HUES6 (cell line): ENCODE measurements around the gene LIMK1.
"Not testable (repeated sequence)": the region's sequence is repeated elsewhere in the genome, so short reads cannot be mapped to it uniquely, and the experiment has no call there.

Experiments used
- H3K27ac ChIP-seq: 2 replicates; pipeline ENCODE4 v1.7.0; 2013; ENCODE audit warnings: low read depth, mild to moderate bottlenecking, low read length, inconsistent platforms
- H3K27me3 ChIP-seq: 2 replicates; pipeline ENCODE4 v1.6.1; 2013; ENCODE audit warnings: low read length; ENCODE audit not compliant: control insufficient read depth, insufficient read depth
- H3K36me3 ChIP-seq: 2 replicates; pipeline ENCODE4 v1.6.1; 2013; ENCODE audit warnings: low read length; ENCODE audit not compliant: control insufficient read depth, insufficient read depth
- H3K4me1 ChIP-seq: 2 replicates; pipeline ENCODE4 v1.6.1; 2013; ENCODE audit warnings: low read length; ENCODE audit not compliant: control insufficient read depth, insufficient read depth
- H3K4me3 ChIP-seq: 2 replicates; pipeline ENCODE4 v1.5.1; 2013; ENCODE audit warnings: low read depth, low read length
- H3K9ac ChIP-seq: one replicate; pipeline ENCODE4 v1.6.1; 2013; ENCODE audit warnings: mild to moderate bottlenecking, low read length
- H3K9me3 ChIP-seq: 2 replicates; pipeline ENCODE4 v1.6.1; 2013; ENCODE audit warnings: low read depth, low read length; ENCODE audit not compliant: control insufficient read depth, insufficient read depth

The LIMK1 gene

DNA sequence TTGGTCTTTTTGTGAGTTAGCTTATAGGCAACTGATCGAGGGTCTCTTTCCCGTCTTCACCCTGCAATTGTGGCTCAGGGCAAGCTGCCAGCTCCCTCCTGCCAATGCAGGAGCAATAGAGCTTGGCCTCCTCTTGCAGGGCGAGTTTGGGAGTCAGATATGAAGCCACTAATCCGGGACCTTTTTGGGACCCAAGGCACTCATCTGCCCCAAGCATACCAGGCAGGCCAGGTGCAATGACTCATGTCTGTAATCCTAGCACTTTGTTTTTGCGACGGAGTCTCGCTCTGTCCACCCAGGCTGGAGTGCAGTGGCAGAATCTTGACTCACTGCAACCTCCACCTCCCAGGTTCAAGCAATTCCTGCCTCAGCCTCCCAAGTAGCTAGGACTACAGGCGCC is 21.1 kb downstream of the LIMK1 start:
- Histone ChIP-seq H3K4me1 (no peaks in the 10 kb centered on the region), H3K9ac (no peak overlapping the region), H3K9me3 (no peaks in the 10 kb centered on the region), H3K36me3 (peaks cover 86% of the 10 kb centered on the region), H3K27ac (no peak overlapping the region), H3K27me3 (no peaks in the 10 kb centered on the region), H3K4me3 (no peak overlapping the region)

DNA sequence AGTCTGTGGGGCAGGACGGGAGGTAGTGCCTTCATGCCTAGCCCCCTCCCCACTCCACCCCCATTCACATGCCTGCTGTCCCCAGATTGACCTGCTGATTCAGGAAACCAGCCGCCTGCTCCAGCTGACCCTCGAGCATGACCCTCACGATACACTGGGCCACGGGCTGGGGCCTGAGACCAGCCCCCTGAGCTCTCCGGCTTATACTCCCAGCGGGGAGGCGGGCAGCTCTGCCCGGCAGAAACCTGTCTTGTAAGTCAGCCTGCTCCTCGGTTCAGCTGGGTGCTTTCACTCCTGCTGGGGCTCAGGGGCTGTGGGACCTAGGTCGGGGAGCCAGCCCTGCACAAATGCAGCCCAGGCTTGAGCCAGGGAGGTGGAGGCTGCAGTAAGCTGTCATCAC is 22.4 kb downstream of the LIMK1 start:
- no peaks in the 10 kb centered on the region for H3K4me1 ChIP-seq
- H3K4me3 ChIP-seq: no peak overlapping the region
- H3K36me3 ChIP-seq: peaks cover 85% of the 10 kb centered on the region
- H3K9ac ChIP-seq: no peak overlapping the region
- H3K9me3 ChIP-seq: no peaks in the 10 kb centered on the region
- H3K27me3 ChIP-seq: no peaks in the 10 kb centered on the region
- H3K27ac ChIP-seq: no peak overlapping the region

DNA sequence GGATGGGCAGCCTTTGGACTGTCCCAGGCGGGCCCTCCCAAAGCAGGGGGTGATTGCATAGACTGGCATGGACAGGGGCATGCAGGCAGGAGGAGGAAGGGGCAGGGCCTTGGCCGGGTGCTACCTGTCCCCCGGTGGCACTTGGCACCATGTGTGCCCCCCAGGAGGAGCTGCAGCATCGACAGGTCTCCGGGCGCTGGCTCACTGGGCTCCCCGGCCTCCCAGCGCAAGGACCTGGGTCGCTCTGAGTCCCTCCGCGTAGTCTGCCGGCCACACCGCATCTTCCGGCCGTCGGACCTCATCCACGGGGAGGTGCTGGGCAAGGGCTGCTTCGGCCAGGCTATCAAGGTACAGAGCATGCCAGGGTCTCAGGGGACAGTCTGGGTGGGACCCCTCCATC is 23.2 kb downstream of the LIMK1 start:
- H3K4me3 ChIP-seq: no peak overlapping the region

DNA sequence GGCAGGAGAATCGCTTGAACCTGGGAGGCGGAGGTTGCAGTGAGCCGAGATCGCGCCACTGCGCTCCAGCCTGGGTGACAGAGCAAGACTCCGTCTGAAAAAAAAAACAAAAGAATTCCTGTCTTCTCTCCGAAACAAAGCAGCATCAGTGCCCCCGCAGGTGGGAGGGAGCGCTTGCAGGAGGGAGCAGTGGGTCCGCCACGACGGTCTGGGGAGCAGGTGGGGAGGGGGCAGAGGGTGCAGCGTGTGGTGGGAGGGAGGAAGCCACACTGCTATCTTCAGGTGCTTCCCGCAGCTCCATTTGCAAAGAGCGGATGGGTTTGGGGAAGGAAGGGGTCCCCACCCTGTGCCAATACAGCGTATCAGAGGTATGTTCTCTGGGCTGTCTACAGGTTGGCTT is 31.7 kb downstream of the LIMK1 start:
- Histone ChIP-seq H3K9me3 (no peaks in the 10 kb centered on the region), H3K4me3 (no peak overlapping the region), H3K27ac (no peak overlapping the region), H3K36me3 (peaks cover 53% of the 10 kb centered on the region), H3K4me1 (peaks cover 8% of the 10 kb centered on the region; the same call in 1 of the 2 replicates), H3K27me3 (no peaks in the 10 kb centered on the region), H3K9ac (no peak overlapping the region)

More for the DNA sequence above, 23.2 kb downstream of the LIMK1 start:
- H3K9me3 ChIP-seq: no peaks in the 10 kb centered on the region
- H3K27me3 ChIP-seq: no peaks in the 10 kb centered on the region
- H3K4me1 ChIP-seq: no peaks in the 10 kb centered on the region
- H3K36me3 ChIP-seq: peaks cover 84% of the 10 kb centered on the region
- no peak overlapping the region for H3K9ac ChIP-seq
- no peak overlapping the region for H3K27ac ChIP-seq

DNA sequence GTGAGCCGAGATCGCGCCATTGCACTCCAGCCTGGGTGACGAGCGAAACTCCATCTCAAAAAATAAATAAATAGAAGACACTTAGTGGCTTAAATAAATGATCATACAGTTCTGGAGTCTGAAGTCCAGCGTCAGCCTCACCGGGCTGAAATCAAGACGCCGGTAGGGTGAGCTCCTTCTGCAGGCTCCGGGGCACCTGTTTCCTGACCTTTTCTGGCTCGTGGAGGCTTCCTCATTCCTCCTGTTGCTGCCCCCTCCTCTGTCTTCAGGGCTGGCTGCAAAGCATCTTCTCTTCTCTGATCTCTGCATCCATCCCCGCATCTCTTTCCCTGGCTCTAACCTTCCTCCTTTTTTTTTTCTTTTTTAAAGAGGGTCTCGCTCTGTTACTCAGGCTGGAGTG is 32.8 kb downstream of the LIMK1 start:
- Histone ChIP-seq H3K36me3 (peaks cover 59% of the 10 kb centered on the region), H3K9ac (no peak overlapping the region), H3K4me3 (no peak overlapping the region)

DNA sequence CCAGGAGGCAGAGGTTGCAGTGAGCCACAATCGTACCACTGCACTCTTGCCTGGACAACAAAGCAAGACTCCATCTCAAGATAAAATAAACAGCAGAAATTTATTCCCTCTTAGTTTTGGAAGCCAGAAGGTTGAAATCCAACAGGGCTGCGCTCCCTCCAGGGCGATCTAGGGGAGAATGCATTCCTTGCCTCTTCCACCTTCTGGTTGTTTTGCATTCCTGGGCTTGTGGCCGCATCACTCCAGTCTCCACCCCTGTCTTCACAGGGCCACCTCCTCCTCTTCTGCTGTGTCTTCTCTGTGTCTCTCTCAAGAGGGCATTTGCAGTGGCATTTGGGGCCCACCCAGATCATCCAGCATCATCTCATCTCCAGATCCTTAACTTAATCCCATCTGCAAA is 36.2 kb downstream of the LIMK1 start:
- H3K4me3 ChIP-seq: no peak overlapping the region
- H3K9ac ChIP-seq: no peak overlapping the region
- no peaks in the 10 kb centered on the region for H3K9me3 ChIP-seq
- peaks cover 8% of the 10 kb centered on the region; the same call in 1 of the 2 replicates for H3K4me1 ChIP-seq
- H3K36me3 ChIP-seq: peaks cover 50% of the 10 kb centered on the region
- H3K27ac ChIP-seq: no peak overlapping the region
- no peaks in the 10 kb centered on the region for H3K27me3 ChIP-seq

More for the DNA sequence above, 32.8 kb downstream of the LIMK1 start:
- Histone ChIP-seq H3K9me3 (no peaks in the 10 kb centered on the region), H3K4me1 (peaks cover 8% of the 10 kb centered on the region; the same call in 1 of the 2 replicates), H3K27ac (no peak overlapping the region), H3K27me3 (no peaks in the 10 kb centered on the region)

DNA sequence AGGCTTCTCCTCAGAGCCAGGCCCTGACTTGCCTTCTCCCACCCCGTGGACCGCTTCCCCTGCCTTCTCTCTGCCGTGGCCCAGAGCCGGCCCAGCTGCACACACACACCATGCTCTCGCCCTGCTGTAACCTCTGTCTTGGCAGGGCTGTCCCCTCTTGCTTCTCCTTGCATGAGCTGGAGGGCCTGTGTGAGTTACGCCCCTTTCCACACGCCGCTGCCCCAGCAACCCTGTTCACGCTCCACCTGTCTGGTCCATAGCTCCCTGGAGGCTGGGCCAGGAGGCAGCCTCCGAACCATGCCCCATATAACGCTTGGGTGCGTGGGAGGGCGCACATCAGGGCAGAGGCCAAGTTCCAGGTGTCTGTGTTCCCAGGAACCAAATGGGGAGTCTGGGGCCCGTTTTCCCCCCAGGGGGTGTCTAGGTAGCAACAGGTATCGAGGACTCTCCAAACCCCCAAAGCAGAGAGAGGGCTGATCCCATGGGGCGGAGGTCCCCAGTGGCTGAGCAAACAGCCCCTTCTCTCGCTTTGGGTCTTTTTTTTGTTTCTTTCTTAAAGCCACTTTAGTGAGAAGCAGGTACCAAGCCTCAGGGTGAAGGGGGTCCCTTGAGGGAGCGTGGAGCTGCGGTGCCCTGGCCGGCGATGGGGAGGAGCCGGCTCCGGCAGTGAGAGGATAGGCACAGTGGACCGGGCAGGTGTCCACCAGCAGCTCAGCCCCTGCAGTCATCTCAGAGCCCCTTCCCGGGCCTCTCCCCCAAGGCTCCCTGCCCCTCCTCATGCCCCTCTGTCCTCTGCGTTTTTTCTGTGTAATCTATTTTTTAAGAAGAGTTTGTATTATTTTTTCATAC is 38.0 kb downstream of the LIMK1 start:
- Histone ChIP-seq H3K4me3 (no peak overlapping the region), H3K36me3 (peaks cover 44% of the 10 kb centered on the region), H3K27me3 (no peaks in the 10 kb centered on the region), H3K9me3 (no peaks in the 10 kb centered on the region), H3K9ac (no peak overlapping the region), H3K27ac (no peak overlapping the region), H3K4me1 (no peaks in the 10 kb centered on the region)

DNA sequence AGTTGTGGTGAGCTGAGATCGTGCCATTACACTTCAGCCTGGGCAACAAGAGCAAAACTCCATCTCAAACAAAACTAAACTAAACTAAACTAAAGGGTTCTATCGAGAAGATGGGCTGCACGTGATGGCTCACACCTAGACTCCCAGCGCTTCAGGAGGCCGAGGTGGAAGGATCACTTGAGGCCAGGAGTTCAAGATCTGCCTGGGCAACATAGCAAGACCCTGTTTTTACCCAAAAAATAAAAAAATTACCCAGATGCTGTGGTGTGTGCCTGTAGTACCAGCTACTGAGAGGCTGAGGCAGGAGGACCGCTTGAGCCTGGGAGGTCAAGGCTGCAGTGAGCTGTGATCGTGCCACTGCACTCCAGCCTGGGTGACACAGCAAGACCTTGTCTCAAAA is 40.3 kb downstream of the LIMK1 start:
- H3K36me3 ChIP-seq: peaks cover 29% of the 10 kb centered on the region
- H3K9me3 ChIP-seq, H3K27ac ChIP-seq, H3K27me3 ChIP-seq, H3K4me1 ChIP-seq, H3K9ac ChIP-seq, H3K4me3 ChIP-seq: not testable (repeated sequence)

DNA sequence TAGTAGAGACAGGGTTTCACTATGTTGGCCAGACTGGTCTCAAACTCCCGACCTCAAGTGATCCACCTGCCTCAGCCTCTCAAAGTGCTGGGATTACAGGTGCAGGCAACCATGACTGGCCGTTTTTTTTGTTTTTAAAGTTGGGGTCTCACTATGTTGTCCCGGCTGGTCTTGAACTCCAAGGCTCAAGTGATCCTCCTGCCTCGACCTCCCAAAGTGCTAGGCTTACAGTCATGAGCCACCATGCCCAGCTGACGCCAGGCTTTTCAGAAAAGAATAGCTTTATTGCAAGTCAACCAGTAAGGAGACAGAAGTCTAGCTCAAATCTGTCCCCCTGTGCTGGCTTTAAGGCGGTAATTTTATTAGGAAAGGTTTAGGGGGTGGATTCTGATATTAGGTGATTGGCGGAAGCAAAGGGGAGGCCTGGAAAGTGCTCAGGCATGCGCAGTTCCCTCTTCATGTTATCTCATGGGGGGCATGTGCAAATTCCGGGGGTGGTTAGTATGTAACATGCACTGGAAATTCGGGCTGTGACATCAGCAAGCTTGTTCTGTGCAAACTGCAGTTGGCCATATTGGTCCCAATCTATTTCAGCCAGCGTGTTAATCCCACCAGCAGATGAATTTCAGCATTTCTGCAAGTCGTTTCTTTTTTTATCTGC is 42.7 kb downstream of the LIMK1 start:
- Histone ChIP-seq H3K9me3 (no peaks in the 10 kb centered on the region), H3K27me3 (no peaks in the 10 kb centered on the region), H3K36me3 (peaks cover 9% of the 10 kb centered on the region), H3K4me1 (no peaks in the 10 kb centered on the region), H3K9ac (no peak overlapping the region), H3K4me3 (no peak overlapping the region), H3K27ac (no peak overlapping the region)

DNA sequence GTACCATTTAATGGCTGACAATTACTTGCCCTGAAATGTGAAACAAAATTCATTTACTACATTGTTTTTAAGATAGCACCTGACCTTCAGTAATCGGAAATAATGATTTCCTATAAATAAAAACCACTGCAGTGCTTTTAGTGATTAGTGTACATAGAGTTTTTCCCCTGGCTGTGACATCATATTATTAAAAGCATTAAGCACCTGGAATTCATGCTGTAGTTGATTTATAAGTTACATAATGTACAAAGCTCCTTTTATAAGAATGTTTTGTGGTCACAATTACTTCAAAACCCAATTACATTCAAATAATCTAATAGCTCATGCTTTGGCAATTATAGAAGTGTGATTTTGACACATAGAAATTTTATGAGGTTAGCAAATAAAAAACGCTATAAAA is 46.3 kb downstream of the LIMK1 start:
- H3K9ac ChIP-seq: no peak overlapping the region
- no peaks in the 10 kb centered on the region for H3K27me3 ChIP-seq
- peaks cover 10% of the 10 kb centered on the region for H3K4me1 ChIP-seq
- no peaks in the 10 kb centered on the region for H3K36me3 ChIP-seq
- H3K4me3 ChIP-seq: no peak overlapping the region
- no peak overlapping the region for H3K27ac ChIP-seq
- no peaks in the 10 kb centered on the region for H3K9me3 ChIP-seq

DNA sequence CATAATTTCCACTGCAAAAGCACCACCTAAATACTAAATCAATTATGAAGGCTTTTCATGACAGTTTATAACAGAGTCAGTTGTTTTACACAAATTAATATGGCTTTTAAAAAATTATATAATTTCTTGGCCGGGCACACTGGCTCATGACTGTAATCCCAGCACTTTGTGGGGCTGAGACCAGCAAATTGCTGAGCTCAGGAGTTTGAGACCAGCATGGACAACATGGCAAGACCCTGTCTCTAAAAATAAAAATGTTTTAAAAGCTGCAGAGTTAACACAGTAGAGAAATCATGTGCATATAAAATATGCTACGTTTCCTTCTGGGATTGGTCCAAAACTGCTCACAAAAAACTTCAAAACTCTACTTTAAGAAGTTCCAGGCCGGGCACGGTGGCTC is 46.9 kb downstream of the LIMK1 start:
- H3K27ac ChIP-seq: no peak overlapping the region
- H3K4me3 ChIP-seq: no peak overlapping the region

More for the DNA sequence above, 46.9 kb downstream of the LIMK1 start:
- Histone ChIP-seq H3K9ac (no peak overlapping the region), H3K9me3 (no peaks in the 10 kb centered on the region), H3K36me3 (no peaks in the 10 kb centered on the region), H3K4me1 (peaks cover 10% of the 10 kb centered on the region), H3K27me3 (no peaks in the 10 kb centered on the region)
